Breast epithelium (tissue), 4 donors: Measurements from ENCODE around the gene SCD5. TPM values are rescaled to one million over a fixed set of nuclear protein-coding genes. Genes with fewer than 3 reads are reported as not detected.

Experiments
- DNase-seq, 2 donors: peaks; one replicate each; pipeline ENCODE4 v3.0.0-alpha.2; 2019; ENCODE audit warnings: low spot score in 2 of 2
- H3K27ac ChIP-seq, 2 donors: fragments of 200-600 bp; sonication (generic) in 1 of 2; one replicate each; pipeline ENCODE4 v1.5.1; 2016 to 2019; ENCODE audit warnings: mild to moderate bottlenecking in 1 of 2
- H3K27me3 ChIP-seq, 2 donors: fragments of 200-600 bp; sonication (generic) in 1 of 2; one replicate each; pipeline versions ENCODE4 v1.5.1 to v1.6.0; 2017 to 2019; ENCODE audit warnings: control low read depth in 1 of 2, mild to moderate bottlenecking in 1 of 2
- H3K36me3 ChIP-seq: fragments of 200-600 bp; one replicate; pipeline ENCODE4 v1.5.1; 2019
- H3K4me1 ChIP-seq, 2 donors: fragments of 200-600 bp; sonication (generic); one replicate each; pipeline ENCODE4 v1.5.1; 2016 to 2019; ENCODE audit warnings: control low read depth in 1 of 2
- H3K4me3 ChIP-seq, 3 donors: fragments of 200-600 bp; sonication (generic); 1 replicate in 2 of 3; 2 replicates in 1 of 3; pipeline ENCODE4 v1.5.1; 2016 to 2019; ENCODE audit warnings: mild to moderate bottlenecking in 3 of 3, moderate library complexity in 2 of 3
- H3K9me3 ChIP-seq, 2 donors: fragments of 200-600 bp; sonication (generic) in 1 of 2; one replicate each; pipeline ENCODE4 v1.5.1; 2016 to 2019; ENCODE audit warnings: control low read depth in 1 of 2
- POLR2A ChIP-seq: fragments of 450-650 bp; IDR thresholded peaks from one replicate; pipeline ENCODE4 v1.6.1; 2016; ENCODE audit warnings: antibody characterized with exemption, mild to moderate bottlenecking, moderate library complexity
- POLR2AphosphoS5 ChIP-seq, 3 donors: sonication (generic); formaldehyde crosslinking; IDR thresholded peaks; one replicate each; pipeline ENCODE4 v1.6.1; 2017; ENCODE audit warnings: antibody characterized with exemption in 3 of 3
- intact Hi-C: fragments of 100-400 bp; cut with DNase I; formaldehyde crosslinking; loops from one replicate; pipeline ENCODE4 v1.15.1; 2023; ENCODE audit warnings: low total_unique reads
- total RNA-seq, 3 donors: library from RNA; depleted of rRNA; stranded (reverse); fragments of >200 nt; gene quantifications; one replicate each; pipeline ENCODE4 v1.1.0, GENCODE V29; 2016
- TF ChIP-seq, protein P1 (sequence below), 3 donors: fragments of 450-650 bp; IDR thresholded peaks; one replicate each; pipeline ENCODE4 v1.5.1; 2016 to 2017; ENCODE audit warnings: antibody characterized with exemption in 3 of 3, mild to moderate bottlenecking in 3 of 3, moderate library complexity in 3 of 3

SCD5 gene
- total RNA-seq, 3 donors from 2014 or later = 9.8 to 17.0 (median 14.7) TPM

DNA sequence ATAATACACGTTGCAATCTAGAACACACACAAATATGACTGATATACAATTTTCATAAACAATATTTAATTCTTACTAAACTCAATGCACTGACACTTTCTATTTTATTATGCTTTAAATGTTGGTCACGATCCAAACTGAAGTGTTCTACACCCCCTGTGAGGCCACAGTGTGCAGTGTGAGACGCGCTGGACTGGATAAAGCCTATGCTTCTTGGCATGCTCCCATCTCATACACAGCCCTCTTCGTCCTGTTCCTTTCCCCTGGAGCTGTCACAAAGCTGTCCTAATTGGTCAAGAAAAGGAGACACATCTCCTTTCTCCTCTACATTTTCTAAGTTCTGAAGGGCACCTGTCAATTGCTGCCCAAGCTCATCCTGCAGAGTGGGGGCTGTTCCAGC lies 72.0 kb downstream of the SCD5 start:
- no peak for DNase-seq
- H3K4me3 ChIP-seq = no peak overlapping the region
- H3K27ac ChIP-seq = no peak overlapping the region
- H3K9me3 ChIP-seq = no peaks in the 10 kb centered on the region
- H3K4me1 ChIP-seq = no peaks in the 10 kb centered on the region
- intact Hi-C loops = no loop called here
- no peaks in the 10 kb centered on the region for H3K27me3 ChIP-seq
- H3K36me3 ChIP-seq = no peaks in the 10 kb centered on the region
- TF ChIP-seq, protein P1, sequence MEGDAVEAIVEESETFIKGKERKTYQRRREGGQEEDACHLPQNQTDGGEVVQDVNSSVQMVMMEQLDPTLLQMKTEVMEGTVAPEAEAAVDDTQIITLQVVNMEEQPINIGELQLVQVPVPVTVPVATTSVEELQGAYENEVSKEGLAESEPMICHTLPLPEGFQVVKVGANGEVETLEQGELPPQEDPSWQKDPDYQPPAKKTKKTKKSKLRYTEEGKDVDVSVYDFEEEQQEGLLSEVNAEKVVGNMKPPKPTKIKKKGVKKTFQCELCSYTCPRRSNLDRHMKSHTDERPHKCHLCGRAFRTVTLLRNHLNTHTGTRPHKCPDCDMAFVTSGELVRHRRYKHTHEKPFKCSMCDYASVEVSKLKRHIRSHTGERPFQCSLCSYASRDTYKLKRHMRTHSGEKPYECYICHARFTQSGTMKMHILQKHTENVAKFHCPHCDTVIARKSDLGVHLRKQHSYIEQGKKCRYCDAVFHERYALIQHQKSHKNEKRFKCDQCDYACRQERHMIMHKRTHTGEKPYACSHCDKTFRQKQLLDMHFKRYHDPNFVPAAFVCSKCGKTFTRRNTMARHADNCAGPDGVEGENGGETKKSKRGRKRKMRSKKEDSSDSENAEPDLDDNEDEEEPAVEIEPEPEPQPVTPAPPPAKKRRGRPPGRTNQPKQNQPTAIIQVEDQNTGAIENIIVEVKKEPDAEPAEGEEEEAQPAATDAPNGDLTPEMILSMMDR (IDR thresholded peaks at IDR 0.05) = no peak
- TF ChIP-seq POLR2A (no peak), POLR2AphosphoS5 (IDR thresholded peaks at IDR 0.05) (no peak)

DNA sequence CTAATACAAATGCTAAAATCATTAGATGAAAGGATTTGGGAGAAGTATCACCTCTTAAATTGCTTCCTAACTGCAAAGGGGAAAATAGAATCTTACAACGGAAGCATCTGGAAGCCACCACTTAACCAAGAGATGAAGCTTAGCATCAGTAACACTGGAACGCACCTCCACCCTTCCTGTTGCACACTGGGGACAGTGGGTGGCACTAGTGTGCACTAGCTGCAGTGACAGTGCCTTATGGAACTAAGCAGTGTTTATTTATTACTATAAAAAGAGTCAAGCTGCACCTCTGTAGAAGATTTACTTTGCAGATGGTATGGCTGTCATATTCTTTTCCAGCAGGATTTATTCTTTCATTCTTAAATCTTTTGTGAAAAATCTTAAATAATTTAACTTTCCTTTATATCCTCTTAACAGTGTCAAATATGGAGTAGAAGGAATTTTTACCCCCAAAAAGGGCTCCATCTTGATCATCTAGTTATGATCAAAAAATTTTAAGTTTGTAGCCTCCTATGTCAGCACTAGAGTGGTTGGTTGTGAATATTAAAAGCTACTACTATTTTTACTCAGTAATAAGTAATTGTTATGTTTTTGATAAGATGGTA lies 76.7 kb downstream of the SCD5 start:
- intact Hi-C loops = no loop called here

GRCh38 chr4:82718162-82718940 lies 80.2 kb downstream of the SCD5 start:
- no peak overlapping the region for H3K4me3 ChIP-seq
- intact Hi-C loops = no loop called here
- TF ChIP-seq, protein P1 (IDR thresholded peaks at IDR 0.05) = no peak
- peak in 2 of 3 donors; percentile 46 to 59 for TF ChIP-seq POLR2AphosphoS5 (IDR thresholded peaks at IDR 0.05)
- H3K27ac ChIP-seq = peak overlapping the region in 1 of 2 donors; percentile 46
- no peak for DNase-seq
- H3K36me3 ChIP-seq = no peaks in the 10 kb centered on the region
- H3K27me3 ChIP-seq = no peaks in the 10 kb centered on the region
- H3K9me3 ChIP-seq = no peaks in the 10 kb centered on the region
- no peaks in the 10 kb centered on the region for H3K4me1 ChIP-seq

More for the DNA sequence above, 76.7 kb downstream of the SCD5 start:
- no peak for DNase-seq
- Histone ChIP-seq H3K27me3 (no peaks in the 10 kb centered on the region), H3K36me3 (no peaks in the 10 kb centered on the region), H3K4me3 (no peak overlapping the region), H3K4me1 (no peaks in the 10 kb centered on the region), H3K27ac (no peak overlapping the region), H3K9me3 (no peaks in the 10 kb centered on the region)
- TF ChIP-seq, protein P1 (IDR thresholded peaks at IDR 0.05) = peak in 1 of 3 donors; percentile 31
- no peak for TF ChIP-seq POLR2AphosphoS5 (IDR thresholded peaks at IDR 0.05)

- no peaks in the 10 kb centered on the region for H3K9me3 ChIP-seq
- H3K27me3 ChIP-seq = no peaks in the 10 kb centered on the region
- no peaks in the 10 kb centered on the region for H3K4me1 ChIP-seq
- no peak for DNase-seq
- TF ChIP-seq, protein P1 (IDR thresholded peaks at IDR 0.05) = no peak
- no peak for TF ChIP-seq POLR2AphosphoS5 (IDR thresholded peaks at IDR 0.05)
- no peak for TF ChIP-seq POLR2A
- peak overlapping the region in 1 of 2 donors; percentile 16 for H3K27ac ChIP-seq
- no peaks in the 10 kb centered on the region for H3K36me3 ChIP-seq
- no peak overlapping the region for H3K4me3 ChIP-seq
- intact Hi-C loops = no loop called here
Observed at GRCh38 chr4:82715731-82716617, 82.6 kb downstream of the SCD5 start.
